ENCODE measurements around the gene MAST4. TPM values are rescaled to one million over a fixed set of nuclear protein-coding genes. Genes with fewer than 3 reads are reported as not detected.
"Not testable (repeated sequence)": the region's sequence is repeated elsewhere in the genome, so short reads cannot be mapped to it uniquely, and the experiment has no call there.

The MAST4 gene
- total RNA-seq, 4 donors from 2014 or later: 19.5 to 44.1 (median 24.1) TPM

DNA sequence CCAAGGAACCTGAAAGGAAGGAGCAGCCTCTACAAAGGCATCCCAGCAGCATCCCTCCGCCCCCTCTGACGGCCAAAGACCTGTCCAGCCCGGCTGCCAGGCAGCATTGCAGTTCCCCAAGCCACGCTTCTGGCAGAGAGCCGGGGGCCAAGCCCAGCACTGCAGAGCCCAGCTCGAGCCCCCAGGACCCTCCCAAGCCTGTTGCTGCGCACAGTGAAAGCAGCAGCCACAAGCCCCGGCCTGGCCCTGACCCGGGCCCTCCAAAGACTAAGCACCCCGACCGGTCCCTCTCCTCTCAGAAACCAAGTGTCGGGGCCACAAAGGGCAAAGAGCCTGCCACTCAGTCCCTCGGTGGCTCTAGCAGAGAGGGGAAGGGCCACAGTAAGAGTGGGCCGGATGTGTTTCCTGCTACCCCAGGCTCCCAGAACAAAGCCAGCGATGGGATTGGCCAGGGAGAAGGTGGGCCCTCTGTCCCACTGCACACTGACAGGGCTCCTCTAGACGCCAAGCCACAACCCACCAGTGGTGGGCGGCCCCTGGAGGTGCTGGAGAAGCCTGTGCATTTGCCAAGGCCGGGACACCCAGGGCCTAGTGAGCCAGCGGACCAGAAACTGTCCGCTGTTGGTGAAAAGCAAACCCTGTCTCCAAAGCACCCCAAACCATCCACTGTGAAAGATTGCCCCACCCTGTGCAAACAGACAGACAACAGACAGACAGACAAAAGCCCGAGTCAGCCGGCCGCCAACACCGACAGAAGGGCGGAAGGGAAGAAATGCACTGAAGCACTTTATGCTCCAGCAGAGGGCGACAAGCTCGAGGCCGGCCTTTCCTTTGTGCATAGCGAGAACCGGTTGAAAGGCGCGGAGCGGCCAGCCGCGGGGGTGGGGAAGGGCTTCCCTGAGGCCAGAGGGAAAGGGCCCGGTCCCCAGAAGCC is 569.6 kb downstream of the MAST4 start:
- peaks cover 0 to 27% (median 0%) of the 10 kb centered on the region in 3 donors for H3K36me3 ChIP-seq
- H3K9me3 ChIP-seq: no peaks in the 10 kb centered on the region
- peak; percentile 75 to 84 for DNase-seq (ENCODE audit: low spot score in 2 of 2)
- TF ChIP-seq EP300 (IDR thresholded peaks at IDR 0.05) (peak in 1 of 2 donors; percentile 59), POLR2A (IDR thresholded peaks at IDR 0.05) (no peak)
- TF ChIP-seq, protein P1, sequence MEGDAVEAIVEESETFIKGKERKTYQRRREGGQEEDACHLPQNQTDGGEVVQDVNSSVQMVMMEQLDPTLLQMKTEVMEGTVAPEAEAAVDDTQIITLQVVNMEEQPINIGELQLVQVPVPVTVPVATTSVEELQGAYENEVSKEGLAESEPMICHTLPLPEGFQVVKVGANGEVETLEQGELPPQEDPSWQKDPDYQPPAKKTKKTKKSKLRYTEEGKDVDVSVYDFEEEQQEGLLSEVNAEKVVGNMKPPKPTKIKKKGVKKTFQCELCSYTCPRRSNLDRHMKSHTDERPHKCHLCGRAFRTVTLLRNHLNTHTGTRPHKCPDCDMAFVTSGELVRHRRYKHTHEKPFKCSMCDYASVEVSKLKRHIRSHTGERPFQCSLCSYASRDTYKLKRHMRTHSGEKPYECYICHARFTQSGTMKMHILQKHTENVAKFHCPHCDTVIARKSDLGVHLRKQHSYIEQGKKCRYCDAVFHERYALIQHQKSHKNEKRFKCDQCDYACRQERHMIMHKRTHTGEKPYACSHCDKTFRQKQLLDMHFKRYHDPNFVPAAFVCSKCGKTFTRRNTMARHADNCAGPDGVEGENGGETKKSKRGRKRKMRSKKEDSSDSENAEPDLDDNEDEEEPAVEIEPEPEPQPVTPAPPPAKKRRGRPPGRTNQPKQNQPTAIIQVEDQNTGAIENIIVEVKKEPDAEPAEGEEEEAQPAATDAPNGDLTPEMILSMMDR (IDR thresholded peaks at IDR 0.05): peak; percentile 78 to 92 (median 84)
- no peaks in the 10 kb centered on the region for H3K27me3 ChIP-seq
- H3K4me3 ChIP-seq: peak overlapping the region; percentile 7 to 45 (median 32)
- H3K27ac ChIP-seq: peak overlapping the region in 3 of 4 donors; percentile 77 to 89 (median 85)
- H3K4me1 ChIP-seq: peaks cover 0 to 15% (median 2%) of the 10 kb centered on the region in 4 donors
- 32 to 45% methylated on average over 35 to 36 of the region's 36 CpGs for WGBS, 2 donors

DNA sequence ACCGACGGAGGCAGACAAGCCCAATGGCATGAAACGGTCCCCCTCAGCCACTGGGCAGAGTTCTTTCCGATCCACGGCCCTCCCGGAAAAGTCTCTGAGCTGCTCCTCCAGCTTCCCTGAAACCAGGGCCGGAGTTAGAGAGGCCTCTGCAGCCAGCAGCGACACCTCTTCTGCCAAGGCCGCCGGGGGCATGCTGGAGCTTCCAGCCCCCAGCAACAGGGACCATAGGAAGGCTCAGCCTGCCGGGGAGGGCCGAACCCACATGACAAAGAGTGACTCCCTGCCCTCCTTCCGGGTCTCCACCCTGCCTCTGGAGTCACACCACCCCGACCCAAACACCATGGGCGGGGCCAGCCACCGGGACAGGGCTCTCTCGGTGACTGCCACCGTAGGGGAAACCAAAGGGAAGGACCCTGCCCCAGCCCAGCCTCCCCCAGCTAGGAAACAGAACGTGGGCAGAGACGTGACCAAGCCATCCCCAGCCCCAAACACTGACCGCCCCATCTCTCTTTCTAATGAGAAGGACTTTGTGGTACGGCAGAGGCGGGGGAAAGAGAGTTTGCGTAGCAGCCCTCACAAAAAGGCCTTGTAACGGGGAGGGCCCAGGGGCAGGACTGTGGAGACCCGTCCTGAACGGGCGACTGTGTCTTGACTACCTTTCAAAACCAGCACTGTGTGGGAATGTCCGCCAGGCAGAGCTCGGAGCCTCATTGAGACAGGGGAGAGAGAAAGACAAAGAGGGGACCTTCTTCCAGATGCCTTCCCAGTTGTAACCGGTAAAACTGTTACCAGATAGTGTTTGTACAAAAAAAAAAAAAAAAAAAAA is 570.5 kb downstream of the MAST4 start:
- WGBS, 2 donors: 57 to 60% methylated on average over 22 to 25 of the region's 31 CpGs
- no peak for DNase-seq (ENCODE audit: low spot score in 2 of 2)
- no peaks in the 10 kb centered on the region for H3K9me3 ChIP-seq
- H3K27me3 ChIP-seq: no peaks in the 10 kb centered on the region
- peaks cover 0 to 15% (median 2%) of the 10 kb centered on the region in 4 donors for H3K4me1 ChIP-seq
- H3K27ac ChIP-seq: peak overlapping the region in 3 of 4 donors; percentile 77 to 89 (median 85)
- H3K4me3 ChIP-seq: peak overlapping the region; percentile 7 to 45 (median 32)
- H3K36me3 ChIP-seq: peaks cover 0 to 27% (median 0%) of the 10 kb centered on the region in 3 donors
- no peak for TF ChIP-seq EP300 (IDR thresholded peaks at IDR 0.05)
- TF ChIP-seq, protein P1 (IDR thresholded peaks at IDR 0.05): peak in 1 of 5 experiments; percentile 40

DNA sequence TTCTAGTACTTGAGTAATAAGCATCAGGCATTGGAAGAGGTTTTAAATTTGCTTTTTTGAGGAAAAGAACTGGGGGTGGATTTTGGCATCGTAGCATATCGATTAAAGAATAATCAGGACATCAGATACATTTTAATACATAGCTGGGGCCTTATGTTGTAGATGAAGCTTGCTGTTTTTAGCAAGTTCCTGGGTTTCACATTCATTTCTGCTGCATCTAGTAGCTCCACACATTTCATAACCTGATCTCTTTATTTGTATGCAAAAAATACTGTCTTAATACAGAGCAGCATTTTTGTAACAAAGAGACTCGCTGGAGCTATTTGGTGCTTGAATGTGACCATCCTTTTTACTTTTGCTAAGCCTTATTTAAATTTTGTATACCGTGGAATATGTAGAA is 571.9 kb downstream of the MAST4 start:
- H3K27ac ChIP-seq: no peak overlapping the region
- peaks cover 0 to 20% (median 0%) of the 10 kb centered on the region in 3 donors for H3K36me3 ChIP-seq
- H3K27me3 ChIP-seq: no peaks in the 10 kb centered on the region
- WGBS, 2 donors: 96 to 98% methylated on average over 4 of the region's 4 CpGs
- no peaks in the 10 kb centered on the region for H3K9me3 ChIP-seq
- TF ChIP-seq, protein P1 (IDR thresholded peaks at IDR 0.05): no peak
- no peak for TF ChIP-seq EP300 (IDR thresholded peaks at IDR 0.05)
- TF ChIP-seq POLR2A (IDR thresholded peaks at IDR 0.05): no peak
- no peak overlapping the region for H3K4me3 ChIP-seq
- H3K4me1 ChIP-seq: peaks cover 0 to 15% (median 2%) of the 10 kb centered on the region in 4 donors
- DNase-seq (ENCODE audit: low spot score in 2 of 2): no peak

DNA sequence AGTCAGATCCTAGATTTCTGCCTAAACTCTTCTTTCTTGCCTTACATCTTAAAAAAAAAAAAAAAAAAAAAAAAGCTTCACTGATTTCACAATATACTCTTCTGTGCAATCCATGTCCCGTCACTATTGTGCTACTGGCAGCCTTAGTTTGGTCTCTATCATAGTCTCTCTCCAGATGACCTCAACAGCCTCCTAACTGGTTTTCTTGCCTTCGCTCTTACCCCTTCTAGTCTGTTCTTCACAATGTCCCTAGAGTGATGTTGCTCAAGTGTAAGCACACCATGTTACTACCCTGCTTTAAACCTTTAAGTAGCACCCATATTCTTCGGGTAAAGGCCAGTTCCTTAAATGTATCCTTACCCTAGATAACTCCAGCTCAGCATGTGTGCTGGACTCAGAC is 574.6 kb downstream of the MAST4 start:
- no peaks in the 10 kb centered on the region for H3K9me3 ChIP-seq
- no peak overlapping the region for H3K4me3 ChIP-seq
- DNase-seq (ENCODE audit: low spot score in 2 of 2): no peak
- no peak for TF ChIP-seq POLR2A (IDR thresholded peaks at IDR 0.05)
- TF ChIP-seq EP300 (IDR thresholded peaks at IDR 0.05): no peak
- TF ChIP-seq, protein P1 (IDR thresholded peaks at IDR 0.05): no peak
- H3K36me3 ChIP-seq: no peaks in the 10 kb centered on the region
- H3K27ac ChIP-seq: no peak overlapping the region
- peaks cover 0 to 10% (median 2%) of the 10 kb centered on the region in 4 donors for H3K4me1 ChIP-seq
- WGBS, 2 donors: 87 to 92% methylated on average over 3 of the region's 3 CpGs
- H3K27me3 ChIP-seq: no peaks in the 10 kb centered on the region

DNA sequence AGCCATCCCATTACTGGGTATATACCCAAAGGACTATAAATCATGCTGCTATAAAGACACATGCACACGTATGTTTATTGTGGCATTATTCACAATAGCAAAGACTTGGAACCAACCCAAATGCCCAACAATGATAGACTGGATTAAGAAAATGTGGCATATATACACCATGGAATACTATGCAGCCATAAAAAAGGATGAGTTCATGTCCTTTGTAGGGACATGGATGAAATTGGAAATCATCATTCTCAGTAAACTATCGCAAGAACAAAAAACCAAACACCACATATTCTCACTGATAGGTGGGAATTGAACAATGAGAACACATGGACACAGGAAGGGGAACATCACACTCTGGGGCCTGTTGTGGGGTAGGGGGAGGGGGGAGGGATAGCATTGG is 577.2 kb downstream of the MAST4 start:
- H3K4me1 ChIP-seq; H3K36me3 ChIP-seq; H3K27me3 ChIP-seq; H3K4me3 ChIP-seq; H3K27ac ChIP-seq; DNase-seq (ENCODE audit: low spot score in 2 of 2): not testable (repeated sequence)
- peaks cover 0 to 14% (median 0%) of the 10 kb centered on the region in 4 donors for H3K9me3 ChIP-seq
- WGBS, 2 donors: 45 to 60% methylated on average over 1 of the region's 2 CpGs

All from tibial nerve (tissue), 4 donors.